GM21619 (cell line): ENCODE data around the gene HBZ.
"Not testable (repeated sequence)": the region's sequence is repeated elsewhere in the genome, so short reads cannot be mapped to it uniquely, and the experiment has no call there.

Experiments used
- ATAC-seq: cut with Tn5 transposase; IDR thresholded peaks from one replicate; pipeline ENCODE4 v1.9.1; 2021; ENCODE audit not compliant: unreplicated experiment

Gene HBZ

GRCh38 chr16:152141-153128, at the start of gene HBZ:
TSS of gene HBZ (plus strand) at chr16:152644. CDS start at chr16:152910, 266 bp downstream.
- ATAC-seq, result no peak

GRCh38 chr16:104355-104754, 48.1 kb upstream of the HBZ start:
- no peak for ATAC-seq

- no peak for ATAC-seq
Measured at GRCh38 chr16:104928-105327, 47.5 kb upstream of the HBZ start.

- ATAC-seq, result no peak
Measured at GRCh38 chr16:105521-105920, 46.9 kb upstream of the HBZ start.

GRCh38 chr16:106623-107324, 45.7 kb upstream of the HBZ start:
- ATAC-seq, result no peak

DNA sequence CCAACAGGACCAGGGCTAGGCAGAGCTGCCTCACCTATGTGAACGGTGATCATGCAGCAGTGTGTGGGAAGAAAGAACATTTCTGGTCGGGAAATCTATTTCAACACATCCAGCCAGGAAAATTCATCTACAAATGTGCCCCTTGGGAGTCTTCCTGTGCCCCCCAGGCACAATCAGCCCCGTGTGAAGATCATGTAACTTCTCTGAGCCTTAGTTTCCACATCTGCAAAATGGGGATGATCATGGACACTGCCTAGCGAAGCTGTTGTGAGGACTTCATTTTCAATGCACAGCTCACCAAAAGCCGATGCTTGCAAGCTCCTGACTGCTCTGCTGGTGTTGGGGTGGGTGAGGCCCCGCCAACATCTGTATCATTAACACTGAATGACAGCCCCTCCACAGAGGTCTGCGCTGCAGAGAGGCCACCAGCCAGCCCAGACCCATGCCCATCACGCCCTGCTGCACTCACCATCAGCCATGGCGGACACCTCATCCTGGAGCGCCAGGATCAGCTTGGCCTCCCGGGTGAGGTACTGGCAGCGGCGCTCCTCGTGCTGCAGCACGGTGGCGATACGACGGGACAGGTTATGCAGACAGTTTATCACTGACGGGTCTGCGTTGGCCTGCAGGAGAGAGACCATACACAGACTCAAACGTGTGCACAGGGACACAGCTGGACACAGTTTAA, 40.1 kb upstream of the HBZ start:
- ATAC-seq, result no peak

GRCh38 chr16:114327-114726, 38.1 kb upstream of the HBZ start:
- ATAC-seq, result no peak

DNA sequence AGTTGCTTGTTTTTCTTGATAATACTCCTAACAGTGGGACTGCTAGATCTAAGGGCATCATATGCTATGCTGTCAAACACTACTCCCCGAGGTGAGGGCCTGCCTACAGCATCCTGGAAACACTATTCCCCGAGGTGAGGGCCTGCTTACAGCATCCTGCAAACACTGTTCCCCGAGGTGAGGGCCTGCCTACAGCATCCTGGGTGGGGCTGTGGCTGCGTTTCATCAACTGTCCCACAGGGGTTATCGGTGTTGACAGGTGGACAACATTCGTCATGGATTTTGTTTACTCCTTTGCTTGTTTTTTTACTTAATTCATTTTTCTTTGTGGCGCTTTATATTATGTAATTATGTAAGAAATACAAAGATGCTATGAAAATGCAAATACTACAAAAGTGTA, 36.4 kb upstream of the HBZ start:
- ATAC-seq, result no peak

DNA sequence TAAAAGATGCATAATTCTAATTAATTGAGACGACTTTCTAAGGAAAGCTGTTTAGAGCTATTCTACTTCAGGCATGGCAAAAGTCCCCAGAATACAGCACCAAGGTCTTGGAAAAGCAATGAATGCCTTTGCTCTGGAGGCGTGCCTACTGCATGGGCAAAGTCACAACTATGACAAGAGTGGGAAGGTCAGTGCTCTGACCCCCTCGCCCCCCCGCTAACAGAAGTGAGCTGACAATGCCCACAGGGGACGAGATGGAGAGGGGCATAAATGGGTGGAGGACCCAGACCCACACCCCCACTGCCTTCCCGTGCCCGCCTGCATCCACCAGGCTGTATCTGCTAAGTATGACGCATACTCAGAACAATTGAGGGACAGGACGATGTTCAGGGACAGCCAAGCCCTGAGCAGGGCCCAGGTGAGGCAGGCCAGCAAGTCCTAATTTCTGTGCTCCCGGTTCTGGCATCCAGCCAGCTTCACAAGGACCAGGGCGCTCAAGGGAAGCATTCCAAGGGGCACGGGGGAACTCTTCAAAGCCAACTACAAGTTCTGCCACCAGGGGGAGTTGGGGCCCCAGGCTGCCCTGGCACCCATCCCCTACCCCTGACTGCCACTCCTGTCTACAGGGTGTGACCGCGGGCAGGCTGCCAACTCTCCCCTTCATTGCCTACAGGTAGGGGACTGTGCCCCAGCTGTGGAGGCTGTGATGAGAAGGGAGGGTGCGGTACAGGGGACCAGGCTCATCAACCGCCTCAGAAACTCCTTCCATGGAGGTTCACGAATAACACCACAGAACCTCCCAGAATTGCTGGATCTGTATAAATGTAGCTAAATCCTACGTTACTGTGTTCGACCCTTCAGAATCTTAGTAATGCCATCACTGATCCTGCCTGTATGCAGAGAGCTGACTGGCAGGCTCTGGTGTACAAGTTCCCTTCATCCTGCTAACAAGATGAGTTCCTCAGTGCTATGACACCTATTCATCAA, 34.8 kb upstream of the HBZ start:
- no peak for ATAC-seq

DNA sequence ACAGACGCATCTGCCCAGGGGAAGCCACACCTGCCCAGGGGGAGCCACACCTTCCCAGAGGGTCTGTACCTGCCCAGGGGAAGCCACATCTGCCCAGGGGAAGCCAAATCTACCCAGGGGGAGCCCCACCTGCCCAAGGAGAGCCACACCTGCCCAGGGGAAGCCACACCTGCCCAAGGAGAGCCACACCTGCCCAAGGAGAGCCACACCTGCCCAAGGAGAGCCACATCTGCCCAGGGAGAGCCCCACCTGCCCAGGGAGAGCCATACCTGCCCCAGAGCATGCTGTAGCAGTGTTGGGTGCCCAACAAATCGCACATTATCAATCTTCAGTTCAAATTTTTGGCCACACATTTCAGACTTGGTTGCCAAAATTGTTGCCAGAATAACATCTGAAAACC, 33.6 kb upstream of the HBZ start:
- ATAC-seq, result no peak

- ATAC-seq, result no peak
Measured at GRCh38 chr16:119295-119694, 33.1 kb upstream of the HBZ start.

DNA sequence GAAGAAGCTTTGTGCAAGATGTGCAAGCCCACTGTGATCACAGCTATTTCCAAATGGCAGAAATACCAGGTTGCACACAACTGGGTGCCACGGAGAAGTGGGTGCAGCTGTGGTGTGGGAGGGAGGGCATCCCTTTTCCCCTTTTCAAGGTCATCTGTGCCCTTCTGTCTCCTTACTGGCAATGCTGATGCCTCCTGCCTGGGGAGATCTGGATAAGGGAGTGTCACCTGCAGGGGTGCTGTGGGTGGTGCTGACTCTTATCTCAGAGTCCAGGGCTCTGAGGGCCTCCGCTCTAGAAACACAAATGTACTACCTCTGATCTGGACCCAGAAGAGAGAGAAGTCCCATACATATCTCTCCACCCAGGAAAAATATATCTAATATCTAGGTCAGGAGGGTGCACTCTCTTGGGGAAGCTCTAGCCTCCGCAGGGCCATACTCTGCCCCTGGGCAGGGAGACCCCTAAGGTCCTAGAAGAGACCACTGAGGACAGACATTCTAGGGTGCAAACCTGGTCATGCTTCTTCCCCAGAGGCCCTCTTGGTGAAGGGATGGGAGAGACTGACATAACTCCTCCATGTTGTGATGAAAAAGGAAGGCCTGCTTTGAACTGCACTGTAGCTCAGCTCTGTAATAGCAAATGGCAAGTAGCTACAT, 32.5 kb upstream of the HBZ start:
- ATAC-seq, result no peak

DNA sequence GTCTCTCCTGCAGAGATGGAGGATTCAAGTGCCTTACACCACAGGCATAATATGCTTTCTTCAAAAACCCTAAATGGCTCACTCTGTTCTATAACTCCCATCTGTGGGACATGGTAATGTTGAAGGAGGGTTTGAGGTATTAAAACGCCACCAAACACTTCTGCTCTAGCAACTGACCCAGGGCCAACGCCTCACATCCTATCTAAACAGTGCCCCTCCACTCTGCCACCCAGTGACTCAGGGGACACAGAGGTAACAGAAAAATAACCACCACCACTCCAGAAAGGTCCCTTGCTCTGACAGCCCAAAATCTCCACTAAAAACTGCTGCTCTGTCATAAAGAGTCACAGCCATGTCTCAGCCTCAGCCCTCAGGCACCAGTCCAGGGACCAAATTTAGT, 31.7 kb upstream of the HBZ start:
- no peak for ATAC-seq

DNA sequence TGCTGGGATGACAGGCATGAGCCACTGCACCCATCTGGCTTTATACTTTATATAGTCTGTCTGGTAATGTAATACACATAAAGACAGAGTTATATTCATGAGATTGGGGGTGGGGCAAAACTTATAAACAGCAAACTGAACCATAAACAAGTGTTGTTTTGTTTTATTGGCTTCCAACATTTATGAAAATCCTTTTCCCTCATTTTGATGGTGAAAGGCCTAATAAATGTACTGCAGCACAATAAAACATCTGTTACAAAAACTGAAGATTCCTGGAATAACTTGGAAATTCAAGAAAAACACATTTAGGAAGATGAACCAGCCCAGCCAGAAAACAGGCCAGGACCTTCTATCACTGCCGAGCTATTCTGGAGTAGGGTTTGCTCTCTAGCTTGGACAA, 30.1 kb upstream of the HBZ start:
- no peak for ATAC-seq

DNA sequence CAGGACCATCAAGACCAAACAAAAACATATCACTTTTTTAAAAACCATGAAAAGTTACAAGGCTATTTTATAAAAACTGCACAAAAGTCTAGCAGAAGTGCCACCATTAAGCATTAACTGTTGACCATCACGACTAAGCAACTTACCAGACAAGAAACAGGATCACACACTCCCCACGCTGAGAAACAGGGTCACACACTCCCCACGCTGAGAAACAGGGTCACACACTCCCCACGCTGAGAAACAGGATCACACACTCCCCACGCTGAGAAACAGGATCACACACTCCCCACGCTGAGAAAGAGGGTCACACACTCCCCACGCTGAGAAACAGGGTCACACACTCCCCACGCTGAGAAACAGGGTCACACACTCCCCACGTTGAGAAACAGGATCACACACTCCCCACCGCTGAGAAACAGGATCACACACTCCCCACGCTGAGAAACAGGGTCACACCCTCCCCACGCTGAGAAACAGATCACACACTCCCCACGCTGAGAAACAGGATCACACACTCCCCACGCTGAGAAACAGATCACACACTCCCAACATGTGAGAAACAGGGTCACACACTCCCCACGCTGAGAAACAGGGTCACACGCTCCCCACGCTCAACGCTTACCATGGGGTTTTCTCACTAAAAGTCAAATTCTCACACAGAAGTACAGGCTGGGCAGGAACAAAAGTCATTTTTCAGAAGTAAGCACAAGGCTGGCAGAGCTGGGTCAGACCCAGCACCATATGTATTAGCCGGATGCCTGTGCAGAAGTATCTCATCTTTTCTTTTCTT, 28.7 kb upstream of the HBZ start:
- not testable (repeated sequence) for ATAC-seq

DNA sequence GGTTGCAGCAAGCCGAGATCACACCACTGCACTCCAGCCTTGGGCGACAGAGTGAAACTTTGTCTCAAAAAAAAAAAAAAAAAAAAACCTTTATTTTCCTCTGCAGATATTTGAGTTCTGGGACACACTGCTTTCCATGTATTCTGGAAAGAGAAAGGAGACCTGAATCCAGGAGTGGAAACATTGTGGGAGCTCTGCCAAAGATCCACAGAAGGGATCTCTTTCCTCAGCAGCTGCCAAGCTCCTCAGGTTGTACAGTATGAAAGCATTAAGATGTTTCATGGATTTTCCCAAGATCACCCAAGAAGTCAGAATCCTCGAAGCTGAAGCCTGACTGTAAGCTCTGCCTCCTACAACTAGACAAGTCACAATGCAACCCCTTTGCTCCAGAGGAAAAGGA, 27.4 kb upstream of the HBZ start:
- no peak for ATAC-seq

DNA sequence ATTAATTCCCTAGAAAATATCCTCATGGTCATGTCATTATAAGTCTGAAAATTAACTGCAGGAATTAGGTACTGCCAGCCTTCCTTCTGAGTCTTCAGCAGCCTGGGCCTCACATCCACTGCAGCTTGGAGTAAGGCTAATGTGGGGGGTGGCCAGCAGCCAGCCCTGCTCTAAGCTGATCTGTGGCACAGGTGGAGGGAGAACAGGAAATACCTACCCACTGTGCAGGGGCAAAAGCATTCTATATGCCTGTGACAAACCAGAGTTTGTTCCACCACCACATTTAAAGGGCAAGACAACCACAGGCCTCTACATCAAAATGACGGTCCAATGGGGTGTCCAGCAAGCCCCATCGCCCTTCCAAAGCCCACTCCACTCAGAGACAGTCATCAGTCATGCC, 23.4 kb upstream of the HBZ start:
- no peak for ATAC-seq

GRCh38 chr16:130533-131173, 21.8 kb upstream of the HBZ start:
- ATAC-seq, result no peak

DNA sequence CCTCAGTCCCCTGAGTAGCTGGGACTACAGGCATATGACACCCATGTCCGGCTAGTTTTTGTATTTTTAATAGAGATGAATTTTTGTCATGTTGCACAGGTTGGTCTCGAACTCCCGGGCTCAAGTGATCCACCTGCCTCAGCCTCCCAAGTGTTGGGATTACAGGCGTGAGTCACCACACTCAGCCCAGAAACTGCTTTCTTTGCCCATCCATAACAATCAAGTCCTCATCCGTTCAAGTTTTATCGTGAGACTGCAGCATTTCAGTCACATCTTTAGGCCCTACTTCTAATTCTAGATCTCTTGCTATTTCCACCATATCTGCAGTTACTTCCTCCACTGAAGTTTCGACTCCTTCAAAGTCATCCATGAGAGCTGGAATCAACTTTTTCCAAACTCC, 20.3 kb upstream of the HBZ start:
- ATAC-seq, result no peak
